NCI-H460 (cell line): ENCODE data around the gene DGCR6. TPM values are rescaled to one million over a fixed set of nuclear protein-coding genes. Genes with fewer than 3 reads are reported as not detected.
"Not testable (repeated sequence)": the region's sequence is repeated elsewhere in the genome, so short reads cannot be mapped to it uniquely, and the experiment has no call there.

ENCODE experiments used
- DNase-seq: peaks from one replicate; pipeline ENCODE4 v3.0.0-alpha.2; 2016; ENCODE audit warnings: low read depth; ENCODE audit errors: extremely low read depth
- total RNA-seq: library from RNA; depleted of rRNA; stranded (reverse); fragments of >200 nt; shearing (Covaris generic); gene quantifications from 2 replicates; pipeline ENCODE4 v1.2.3, GENCODE V29; 2014

DGCR6 gene
- total RNA-seq, 1 experiment from 2014 or later, result 0.35 TPM

GRCh38 chr22:18927573-18927972, 21.5 kb downstream of the DGCR6 start:
- no peak for DNase-seq

GRCh38 chr22:18929459-18929858, 23.3 kb downstream of the DGCR6 start:
- no peak for DNase-seq

GRCh38 chr22:18931905-18932652, 26.0 kb downstream of the DGCR6 start:
- DNase-seq, result no peak

GRCh38 chr22:18933914-18934313, 27.8 kb downstream of the DGCR6 start:
- DNase-seq, result no peak

- DNase-seq, result not testable (repeated sequence)
Measured at GRCh38 chr22:18934688-18935087, 28.6 kb downstream of the DGCR6 start.

- no peak for DNase-seq
Measured at GRCh38 chr22:18935889-18936529, 29.9 kb downstream of the DGCR6 start, which contains the start of gene PRODH. Gene PRODH (minus strand): TSS chr22:18936293. CDS start chr22:18936287, 6 bp downstream.

- DNase-seq, result not testable (repeated sequence)
Measured at GRCh38 chr22:18938691-18939090, 32.6 kb downstream of the DGCR6 start.

- DNase-seq, result not testable (repeated sequence)
Measured at GRCh38 chr22:18947105-18947504, 41.0 kb downstream of the DGCR6 start.

GRCh38 chr22:18947905-18948304, 41.8 kb downstream of the DGCR6 start:
- no peak for DNase-seq

GRCh38 chr22:18950141-18950540, 44.0 kb downstream of the DGCR6 start:
- DNase-seq, result no peak

GRCh38 chr22:18952022-18952421, 45.9 kb downstream of the DGCR6 start:
- DNase-seq, result no peak

GRCh38 chr22:18953128-18953527, 47.0 kb downstream of the DGCR6 start:
- DNase-seq, result not testable (repeated sequence)

- DNase-seq, result not testable (repeated sequence)
Measured at GRCh38 chr22:18954303-18954989, 48.3 kb downstream of the DGCR6 start.

- no peak for DNase-seq
Measured at GRCh38 chr22:18954990-18955571, 49.0 kb downstream of the DGCR6 start.

- no peak for DNase-seq
Measured at GRCh38 chr22:18955696-18956095, 49.6 kb downstream of the DGCR6 start.

GRCh38 chr22:18956121-18956895, 50.2 kb downstream of the DGCR6 start:
- not testable (repeated sequence) for DNase-seq

- not testable (repeated sequence) for DNase-seq
Measured at GRCh38 chr22:18956956-18957355, 50.8 kb downstream of the DGCR6 start.

- DNase-seq, result not testable (repeated sequence)
Measured at GRCh38 chr22:18957621-18958320, 51.7 kb downstream of the DGCR6 start.

GRCh38 chr22:18958321-18958705, 52.2 kb downstream of the DGCR6 start:
- not testable (repeated sequence) for DNase-seq

GRCh38 chr22:18958738-18959137, 52.6 kb downstream of the DGCR6 start:
- DNase-seq, result not testable (repeated sequence)
